GM18519 (cell line): ENCODE measurements around the gene GOLT1A.

ENCODE experiments used
- ATAC-seq: cut with Tn5 transposase; IDR thresholded peaks from one replicate; pipeline ENCODE4 v1.9.1; 2021; ENCODE audit warnings: mild to moderate bottlenecking, moderate library complexity; ENCODE audit not compliant: unreplicated experiment, low FRiP score

Gene GOLT1A

GRCh38 chr1:204194771-204195170, 19.0 kb downstream of the GOLT1A start:
- ATAC-seq: no peak

- ATAC-seq: no peak
These were observed 19.7 kb downstream of the GOLT1A start for GRCh38 chr1:204194080-204194479.

- no peak for ATAC-seq
These were observed 21.0 kb downstream of the GOLT1A start for GRCh38 chr1:204192589-204193352.

GRCh38 chr1:204192046-204192445, 21.7 kb downstream of the GOLT1A start:
- no peak for ATAC-seq

- no peak for ATAC-seq
These were observed 22.3 kb downstream of the GOLT1A start for GRCh38 chr1:204191456-204191855.

- no peak for ATAC-seq
These were observed 23.3 kb downstream of the GOLT1A start for GRCh38 chr1:204190212-204191211.

- ATAC-seq: no peak
These were observed 24.7 kb downstream of the GOLT1A start for GRCh38 chr1:204188959-204189639.

- ATAC-seq: no peak
These were observed 27.2 kb downstream of the GOLT1A start for GRCh38 chr1:204186597-204186996.

- ATAC-seq: no peak
These were observed 32.7 kb downstream of the GOLT1A start for GRCh38 chr1:204181116-204181515.

GRCh38 chr1:204180133-204180532, 33.7 kb downstream of the GOLT1A start:
- ATAC-seq: no peak

GRCh38 chr1:204178487-204179281, 35.1 kb downstream of the GOLT1A start:
- no peak for ATAC-seq

- ATAC-seq: no peak
These were observed 36.7 kb downstream of the GOLT1A start for GRCh38 chr1:204177133-204177532.

- ATAC-seq: no peak
These were observed 37.7 kb downstream of the GOLT1A start for GRCh38 chr1:204176049-204176448.

GRCh38 chr1:204174958-204175357, 38.8 kb downstream of the GOLT1A start:
- ATAC-seq: no peak

GRCh38 chr1:204172404-204173029, 41.3 kb downstream of the GOLT1A start:
- ATAC-seq: no peak

- ATAC-seq: no peak
These were observed 42.0 kb downstream of the GOLT1A start for GRCh38 chr1:204171751-204172178.

- no peak for ATAC-seq
These were observed 43.2 kb downstream of the GOLT1A start for GRCh38 chr1:204170494-204171155.

- no peak for ATAC-seq
These were observed 43.9 kb downstream of the GOLT1A start for GRCh38 chr1:204169858-204170257.

- no peak for ATAC-seq
These were observed 46.1 kb downstream of the GOLT1A start for GRCh38 chr1:204167730-204168129.
